NCI-H524 treated with DMSO at 0.1 percent for 48 hours (cell line): ENCODE data around the gene MRPS7.

Experiments
- DNase-seq: peaks from one replicate; lab custom pipeline; 2025; lab: John Stamatoyannopoulos, UW

The MRPS7 gene

GRCh38 chr17:75261336-75262111, at the start of gene MRPS7, which contains the start of gene GGA3:
MRPS7 (plus strand) TSS chr17:75261879; CDS start chr17:75261901, 22 bp downstream.
GGA3 (minus strand) TSS chr17:75261606; CDS start chr17:75261587, 19 bp downstream.
- peak; percentile 91 for DNase-seq

DNA sequence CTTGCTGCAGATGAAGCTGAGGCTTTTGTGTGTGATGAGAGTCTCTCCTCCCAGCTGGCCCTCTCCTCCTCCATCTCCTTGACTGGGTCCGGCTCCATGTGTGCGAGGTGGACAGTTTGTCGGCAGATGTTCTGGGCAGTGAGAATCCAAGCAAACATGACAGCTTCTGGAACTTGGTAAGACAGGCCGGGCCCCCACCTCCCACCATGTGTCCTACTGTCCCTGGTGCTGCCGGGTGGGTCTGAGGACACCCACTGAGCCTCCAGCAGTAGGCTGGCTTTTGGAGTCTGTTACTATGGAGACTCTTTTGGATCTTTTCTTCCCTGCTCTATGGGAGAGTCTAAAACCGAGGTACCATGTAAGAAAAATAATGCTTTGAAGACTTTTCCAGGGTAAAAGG, 43.5 kb upstream of the MRPS7 start:
- no peak for DNase-seq

DNA sequence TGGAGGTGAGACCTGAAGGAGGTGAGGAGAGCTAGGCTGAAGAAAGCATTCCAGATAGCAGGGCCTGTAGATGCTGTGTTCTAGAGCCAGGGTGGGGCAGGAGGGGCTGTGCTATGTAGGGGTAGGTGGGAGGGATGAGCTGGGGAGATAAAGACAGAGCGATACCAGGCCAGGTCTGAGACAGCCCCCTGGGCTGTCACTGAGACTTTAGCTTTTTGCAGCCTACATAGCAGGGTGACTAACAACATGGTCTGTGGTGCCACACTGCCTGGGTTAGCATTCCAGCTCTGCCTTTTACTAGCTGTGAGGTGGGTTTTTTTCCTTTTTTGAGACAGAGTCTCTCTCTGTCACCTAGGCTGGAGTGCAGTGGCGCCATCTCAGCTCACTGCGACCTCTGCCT, 41.9 kb upstream of the MRPS7 start:
- DNase-seq: no peak

DNA sequence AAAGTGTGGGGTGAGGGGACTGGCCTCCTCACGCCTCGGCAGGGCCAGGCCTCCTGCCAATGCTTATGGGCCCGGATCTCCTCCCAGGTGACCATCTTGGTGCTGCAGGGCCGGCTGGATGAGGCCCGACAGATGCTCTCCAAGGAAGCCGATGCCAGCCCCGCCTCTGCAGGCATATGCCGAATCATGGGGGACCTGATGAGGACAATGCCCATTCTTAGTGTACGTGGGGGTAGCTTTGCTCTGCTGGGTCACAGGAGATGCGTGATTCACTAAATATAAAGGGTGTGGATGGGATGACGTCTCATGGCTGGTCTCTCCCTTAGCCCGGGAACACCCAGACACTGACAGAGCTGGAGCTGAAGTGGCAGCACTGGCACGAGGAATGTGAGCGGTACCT, 36.7 kb upstream of the MRPS7 start:
- no peak for DNase-seq

DNA sequence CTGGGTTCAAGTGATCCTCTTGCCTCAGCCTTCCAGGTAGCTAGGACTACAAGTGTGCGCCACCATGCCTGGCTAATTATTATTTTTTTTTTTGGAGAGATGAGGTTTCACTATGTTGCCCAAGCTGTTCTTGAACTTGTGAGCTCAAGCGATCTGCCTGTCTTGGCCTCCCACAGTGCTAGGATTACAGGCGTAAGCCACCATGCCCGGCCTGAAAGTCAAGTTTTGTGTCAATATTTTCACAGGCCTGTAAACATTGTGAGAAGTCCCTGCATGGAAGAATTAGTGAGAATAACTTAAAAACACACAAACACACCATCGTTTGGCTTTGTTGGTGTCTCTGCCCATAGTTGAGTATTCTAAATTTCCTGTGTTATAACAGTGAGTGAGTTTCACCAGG, 34.0 kb upstream of the MRPS7 start:
- no peak for DNase-seq

GRCh38 chr17:75228305-75228704, 33.4 kb upstream of the MRPS7 start:
- no peak for DNase-seq

- no peak for DNase-seq
These were observed 32.8 kb upstream of the MRPS7 start for GRCh38 chr17:75228847-75229246.

DNA sequence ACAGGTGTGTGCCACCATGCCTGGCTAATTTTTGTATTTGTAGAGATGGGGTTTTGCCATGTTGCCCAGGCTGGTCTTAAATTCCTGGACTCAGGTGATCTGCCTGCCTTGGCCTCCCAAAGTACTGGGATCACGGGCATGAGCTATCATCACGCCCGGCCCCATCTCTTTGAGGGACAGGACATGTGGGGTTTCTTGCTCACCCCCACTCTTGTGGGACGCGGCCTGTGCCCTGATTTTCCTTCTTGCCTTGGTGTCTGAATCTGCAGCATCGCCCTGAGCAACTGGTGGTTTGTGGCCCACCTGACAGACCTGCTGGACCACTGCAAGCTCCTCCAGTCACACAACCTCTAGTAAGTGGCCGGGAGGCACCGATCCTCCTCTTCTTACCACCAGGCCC, 30.6 kb upstream of the MRPS7 start:
- no peak for DNase-seq

- DNase-seq: no peak
These were observed 29.8 kb upstream of the MRPS7 start for GRCh38 chr17:75231741-75232464.

GRCh38 chr17:75232786-75233185, 28.9 kb upstream of the MRPS7 start:
- no peak for DNase-seq

- DNase-seq: no peak
These were observed 24.3 kb upstream of the MRPS7 start for GRCh38 chr17:75237100-75238014.

GRCh38 chr17:75238020-75238580, 23.6 kb upstream of the MRPS7 start:
- DNase-seq: no peak

GRCh38 chr17:75238684-75239191, 22.9 kb upstream of the MRPS7 start:
- DNase-seq: peak; percentile 24

DNA sequence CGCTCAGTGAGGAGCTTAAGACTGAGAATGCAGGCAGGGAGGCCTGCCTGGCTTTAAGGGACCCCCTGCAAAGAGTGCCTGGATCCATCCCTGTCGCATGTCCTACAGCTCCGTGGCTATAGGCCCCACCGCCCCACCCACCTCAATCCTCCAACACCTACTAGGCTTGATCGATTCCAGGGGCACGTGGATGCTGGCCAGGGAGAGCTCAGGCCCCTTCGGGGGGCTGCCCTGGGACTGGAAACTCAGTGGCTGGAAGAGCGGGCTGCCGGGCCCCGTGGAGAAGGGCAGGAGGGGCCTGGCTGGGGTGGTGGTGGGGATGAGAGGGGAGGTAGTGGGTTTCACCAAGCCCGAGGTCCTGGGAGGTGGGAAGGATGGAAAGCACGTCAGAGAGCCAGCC, 22.5 kb upstream of the MRPS7 start:
- DNase-seq: no peak

DNA sequence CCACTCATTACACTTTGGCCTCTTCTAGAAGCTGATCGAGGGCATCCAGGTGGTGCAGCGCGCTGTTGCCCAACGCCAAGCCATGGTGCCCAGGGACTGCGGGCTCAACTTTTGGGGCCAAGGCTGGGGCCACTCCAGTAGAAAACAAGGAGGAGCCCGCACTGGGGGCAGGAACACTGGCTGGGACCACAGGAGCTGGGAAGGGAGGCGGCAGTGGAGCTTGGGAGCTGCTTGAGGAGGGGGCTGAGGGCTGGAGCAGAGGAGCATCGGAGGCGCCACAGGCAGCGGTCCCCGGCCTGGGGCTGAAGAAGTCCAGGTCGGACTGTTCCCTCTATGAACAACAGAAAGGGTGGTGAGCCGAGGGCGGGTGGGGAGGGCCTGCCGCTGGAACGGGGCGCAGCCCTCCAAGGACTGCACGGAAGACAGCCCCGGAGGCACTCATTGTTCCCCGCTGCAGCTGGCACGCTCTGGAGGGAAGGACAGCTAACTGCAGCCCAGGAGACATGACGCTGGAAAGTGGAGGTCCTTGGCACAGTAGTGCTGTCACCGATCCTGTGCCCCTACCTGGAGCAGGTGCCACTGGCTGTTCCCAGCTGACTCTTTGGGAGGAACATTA, 21.8 kb upstream of the MRPS7 start:
- DNase-seq: no peak

DNA sequence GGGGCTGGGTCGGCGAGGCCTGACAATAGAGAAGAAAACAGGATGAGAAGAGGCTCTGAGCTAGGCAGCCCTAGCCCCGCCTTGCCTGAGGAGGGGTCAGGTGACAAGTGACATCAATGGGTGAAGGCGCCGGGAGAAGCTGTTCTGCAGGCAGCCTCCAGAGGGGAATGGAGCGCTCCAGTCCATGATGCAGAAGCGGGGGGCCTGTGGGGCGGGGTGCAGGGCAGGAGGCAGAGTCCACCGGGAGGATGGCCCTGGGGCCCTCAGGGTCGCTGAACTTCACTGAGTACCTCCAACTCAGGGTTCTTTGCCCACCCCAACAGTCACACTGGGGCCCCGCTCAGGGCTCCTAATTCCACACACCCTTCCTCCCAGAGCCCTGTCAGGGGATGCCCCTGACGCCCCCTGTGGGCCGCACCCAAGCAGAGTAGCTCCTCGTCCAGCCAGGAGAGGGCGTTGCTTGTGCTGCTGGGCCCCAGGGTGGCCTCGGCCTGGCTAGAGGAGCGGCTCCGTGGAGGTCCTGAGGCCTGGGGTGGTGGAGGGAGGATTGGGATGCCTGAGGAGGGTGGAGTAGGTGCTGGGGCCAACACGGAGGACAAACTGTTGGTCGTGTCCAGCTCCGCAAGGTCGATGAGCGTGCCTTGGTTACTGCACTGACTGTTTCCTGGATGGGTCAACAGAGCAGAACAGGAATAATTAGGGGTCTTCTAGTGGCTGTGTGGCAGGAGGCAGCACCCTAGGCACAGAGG, 21.1 kb upstream of the MRPS7 start:
- DNase-seq: no peak

DNA sequence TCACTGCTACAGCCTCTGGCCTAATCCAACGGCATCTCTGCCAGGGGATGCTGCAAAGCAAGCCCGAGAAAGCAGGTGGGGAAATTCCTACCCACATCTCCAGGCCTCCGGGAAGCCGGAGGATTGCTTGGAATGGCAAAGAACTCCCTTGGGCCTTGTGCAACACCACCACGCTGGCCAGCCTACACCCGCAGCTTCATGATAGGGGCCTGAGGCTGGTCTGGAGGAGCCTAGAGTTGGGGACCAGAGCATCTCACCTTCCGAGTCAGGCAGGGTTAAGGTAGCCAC, 20.6 kb upstream of the MRPS7 start:
- no peak for DNase-seq

DNA sequence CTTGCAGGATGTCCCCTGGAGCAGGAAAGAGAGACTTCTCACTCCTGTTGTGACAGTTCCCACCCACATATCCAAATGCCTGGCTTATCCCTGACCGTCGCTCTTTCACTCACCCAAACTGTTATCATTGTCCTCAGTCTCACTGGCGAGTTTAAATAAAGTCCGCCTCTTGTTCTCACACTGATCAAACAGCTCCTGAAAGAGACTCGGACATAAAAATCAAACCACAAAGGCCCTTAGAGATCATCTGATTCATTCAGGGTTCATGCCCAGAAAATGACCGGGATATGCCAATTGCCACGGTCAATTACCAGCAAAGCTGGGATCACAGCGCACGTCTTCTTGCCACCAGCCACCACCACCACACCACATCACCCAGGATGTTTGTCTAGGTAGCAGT, 20.2 kb upstream of the MRPS7 start:
- DNase-seq: no peak

GRCh38 chr17:75241996-75242460, 19.7 kb upstream of the MRPS7 start:
- DNase-seq: no peak

DNA sequence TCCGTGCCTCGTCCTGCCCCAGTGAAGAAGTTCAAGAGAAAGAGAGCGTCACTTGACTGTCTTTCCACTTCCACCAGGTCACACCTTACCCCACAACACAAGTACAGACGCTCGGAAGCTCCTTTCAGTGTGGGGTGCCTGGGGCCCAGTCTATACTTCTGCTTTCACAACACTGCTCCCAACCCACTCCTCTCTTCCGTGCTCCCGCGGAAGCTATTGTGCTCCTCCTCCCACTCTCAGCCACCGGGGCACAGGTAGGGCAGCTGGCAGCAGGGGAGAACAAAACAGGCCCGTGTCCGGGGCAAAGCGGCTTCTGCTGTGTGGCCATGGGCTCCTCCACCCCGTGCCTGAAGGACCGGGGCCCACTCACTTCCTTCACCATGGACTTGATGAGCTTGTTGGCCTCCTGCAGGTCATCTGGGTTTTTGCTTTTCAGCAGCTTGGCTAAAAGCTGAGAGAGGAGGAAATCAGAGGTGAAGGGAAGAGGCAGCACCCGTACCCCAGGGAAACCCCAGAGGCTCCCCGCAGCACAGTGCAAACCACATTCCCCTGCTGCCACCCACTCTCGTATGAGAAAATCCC, 19.1 kb upstream of the MRPS7 start:
- DNase-seq: no peak
